ENCODE results near the gene SERAC1. TPM values are rescaled to one million over a fixed set of nuclear protein-coding genes. Genes with fewer than 3 reads are reported as not detected.

SERAC1 gene
- total and polyA plus RNA-seq, 4 donors, result 2.0 to 4.4 (median 2.3) TPM

DNA sequence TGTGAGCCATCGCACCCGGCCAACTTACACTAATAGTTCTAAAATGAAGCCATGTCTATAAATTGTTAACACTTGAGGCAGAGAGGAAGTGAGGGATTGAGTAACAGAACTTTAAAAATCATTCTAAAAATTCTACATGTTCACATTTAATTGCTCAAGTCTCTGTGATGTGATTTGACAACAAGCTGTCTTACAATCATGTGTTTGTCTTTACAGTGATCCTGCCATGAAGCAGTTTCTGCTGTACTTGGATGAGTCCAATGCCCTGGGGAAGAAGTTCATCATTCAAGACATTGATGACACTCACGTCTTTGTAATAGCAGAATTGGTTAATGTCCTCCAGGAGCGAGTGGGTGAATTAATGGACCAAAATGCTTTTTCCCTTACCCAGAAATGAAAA is 23.7 kb upstream of the SERAC1 start:
- TF ChIP-seq HNF4G (IDR thresholded peaks at IDR 0.05) (no peak), FOXA1 (IDR thresholded peaks at IDR 0.05) (no peak), NR2F2 (IDR thresholded peaks at IDR 0.05) (no peak), TAF1 (conservative IDR thresholded peaks at IDR 0.05) (no peak), RXRA (IDR thresholded peaks at IDR 0.05) (no peak), SP1 (IDR thresholded peaks at IDR 0.05) (no peak), JUND (IDR thresholded peaks at IDR 0.05) (no peak), HNF4A (conservative IDR thresholded peaks at IDR 0.05) (no peak)
- TF ChIP-seq, protein P1, sequence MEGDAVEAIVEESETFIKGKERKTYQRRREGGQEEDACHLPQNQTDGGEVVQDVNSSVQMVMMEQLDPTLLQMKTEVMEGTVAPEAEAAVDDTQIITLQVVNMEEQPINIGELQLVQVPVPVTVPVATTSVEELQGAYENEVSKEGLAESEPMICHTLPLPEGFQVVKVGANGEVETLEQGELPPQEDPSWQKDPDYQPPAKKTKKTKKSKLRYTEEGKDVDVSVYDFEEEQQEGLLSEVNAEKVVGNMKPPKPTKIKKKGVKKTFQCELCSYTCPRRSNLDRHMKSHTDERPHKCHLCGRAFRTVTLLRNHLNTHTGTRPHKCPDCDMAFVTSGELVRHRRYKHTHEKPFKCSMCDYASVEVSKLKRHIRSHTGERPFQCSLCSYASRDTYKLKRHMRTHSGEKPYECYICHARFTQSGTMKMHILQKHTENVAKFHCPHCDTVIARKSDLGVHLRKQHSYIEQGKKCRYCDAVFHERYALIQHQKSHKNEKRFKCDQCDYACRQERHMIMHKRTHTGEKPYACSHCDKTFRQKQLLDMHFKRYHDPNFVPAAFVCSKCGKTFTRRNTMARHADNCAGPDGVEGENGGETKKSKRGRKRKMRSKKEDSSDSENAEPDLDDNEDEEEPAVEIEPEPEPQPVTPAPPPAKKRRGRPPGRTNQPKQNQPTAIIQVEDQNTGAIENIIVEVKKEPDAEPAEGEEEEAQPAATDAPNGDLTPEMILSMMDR (IDR thresholded peaks at IDR 0.05; ENCODE audit: low read depth, low read length, missing input control), result no peak
- TF ChIP-seq, protein P2, sequence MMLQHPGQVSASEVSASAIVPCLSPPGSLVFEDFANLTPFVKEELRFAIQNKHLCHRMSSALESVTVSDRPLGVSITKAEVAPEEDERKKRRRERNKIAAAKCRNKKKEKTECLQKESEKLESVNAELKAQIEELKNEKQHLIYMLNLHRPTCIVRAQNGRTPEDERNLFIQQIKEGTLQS (IDR thresholded peaks at IDR 0.05), result no peak
- TF ChIP-seq, protein P3, sequence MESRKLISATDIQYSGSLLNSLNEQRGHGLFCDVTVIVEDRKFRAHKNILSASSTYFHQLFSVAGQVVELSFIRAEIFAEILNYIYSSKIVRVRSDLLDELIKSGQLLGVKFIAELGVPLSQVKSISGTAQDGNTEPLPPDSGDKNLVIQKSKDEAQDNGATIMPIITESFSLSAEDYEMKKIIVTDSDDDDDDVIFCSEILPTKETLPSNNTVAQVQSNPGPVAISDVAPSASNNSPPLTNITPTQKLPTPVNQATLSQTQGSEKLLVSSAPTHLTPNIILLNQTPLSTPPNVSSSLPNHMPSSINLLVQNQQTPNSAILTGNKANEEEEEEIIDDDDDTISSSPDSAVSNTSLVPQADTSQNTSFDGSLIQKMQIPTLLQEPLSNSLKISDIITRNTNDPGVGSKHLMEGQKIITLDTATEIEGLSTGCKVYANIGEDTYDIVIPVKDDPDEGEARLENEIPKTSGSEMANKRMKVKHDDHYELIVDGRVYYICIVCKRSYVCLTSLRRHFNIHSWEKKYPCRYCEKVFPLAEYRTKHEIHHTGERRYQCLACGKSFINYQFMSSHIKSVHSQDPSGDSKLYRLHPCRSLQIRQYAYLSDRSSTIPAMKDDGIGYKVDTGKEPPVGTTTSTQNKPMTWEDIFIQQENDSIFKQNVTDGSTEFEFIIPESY (IDR thresholded peaks at IDR 0.05), result no peak
- Histone ChIP-seq H3K36me3 (ENCODE audit: control insufficient read depth in 4 of 4, insufficient read depth in 3 of 4, low read depth in 1 of 4, low read length in 3 of 4) (peaks cover 0 to 5% (median 2%) of the 10 kb centered on the region in 4 donors), H3K9me3 (ENCODE audit: control insufficient read depth in 4 of 4, low read length in 3 of 4) (no peaks in the 10 kb centered on the region), H3K9ac (ENCODE audit: low read depth in 1 of 2, low read length in 2 of 2) (no peak overlapping the region), H3K27ac (ENCODE audit: low read depth in 1 of 2, low read length in 2 of 2) (no peak overlapping the region), H3K27me3 (ENCODE audit: control insufficient read depth in 4 of 4, insufficient read depth in 4 of 4, low read length in 3 of 4) (no peaks in the 10 kb centered on the region), H3K4me3 (ENCODE audit: low read depth in 1 of 3, low read length in 3 of 3) (no peak overlapping the region), H3K4me1 (ENCODE audit: control insufficient read depth in 4 of 4, insufficient read depth in 4 of 4, low read length in 3 of 4) (peaks cover 0 to 5% (median under 1%) of the 10 kb centered on the region in 4 donors)
- no peak for DNase-seq (ENCODE audit: low spot score)
- 95% methylated on average over 4 of the region's 4 CpGs for WGBS

DNA sequence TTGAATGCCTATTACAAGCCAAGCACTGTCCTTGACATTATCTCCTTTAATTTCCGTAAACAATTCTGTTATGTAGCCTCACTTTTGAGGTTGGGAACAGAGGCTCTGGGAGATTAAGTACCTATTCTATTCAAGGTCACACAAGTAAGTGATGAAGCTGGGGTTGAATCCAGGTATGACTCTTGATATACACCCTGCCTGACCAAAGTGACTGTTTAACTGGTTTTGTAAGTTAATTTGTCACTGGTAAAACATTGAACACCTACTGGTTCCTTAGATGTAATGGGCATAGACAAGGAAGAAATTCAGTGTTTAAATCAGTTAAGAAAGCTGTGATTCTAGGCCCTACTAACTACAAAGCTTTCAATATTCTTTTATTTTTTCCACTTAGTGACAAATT is 23.0 kb upstream of the SERAC1 start:
- WGBS, result 79% methylated on average over 1 of the region's 1 CpG
- Histone ChIP-seq H3K9me3 (ENCODE audit: control insufficient read depth in 4 of 4, low read length in 3 of 4) (no peaks in the 10 kb centered on the region), H3K9ac (ENCODE audit: low read depth in 1 of 2, low read length in 2 of 2) (no peak overlapping the region), H3K27me3 (ENCODE audit: control insufficient read depth in 4 of 4, insufficient read depth in 4 of 4, low read length in 3 of 4) (no peaks in the 10 kb centered on the region), H3K36me3 (ENCODE audit: control insufficient read depth in 4 of 4, insufficient read depth in 3 of 4, low read depth in 1 of 4, low read length in 3 of 4) (peaks cover 0 to 5% (median 2%) of the 10 kb centered on the region in 4 donors), H3K4me3 (ENCODE audit: low read depth in 1 of 3, low read length in 3 of 3) (no peak overlapping the region), H3K4me1 (ENCODE audit: control insufficient read depth in 4 of 4, insufficient read depth in 4 of 4, low read length in 3 of 4) (peaks cover 0 to 5% (median under 1%) of the 10 kb centered on the region in 4 donors), H3K27ac (ENCODE audit: low read depth in 1 of 2, low read length in 2 of 2) (no peak overlapping the region)
- TF ChIP-seq, protein P2 (IDR thresholded peaks at IDR 0.05), result no peak
- TF ChIP-seq HNF4G (IDR thresholded peaks at IDR 0.05) (no peak), SP1 (IDR thresholded peaks at IDR 0.05) (peak; percentile 11), NR2F2 (IDR thresholded peaks at IDR 0.05) (no peak)
- TF ChIP-seq, protein P3 (IDR thresholded peaks at IDR 0.05), result no peak
- DNase-seq (ENCODE audit: low spot score), result no peak
